H1 (cell line): ENCODE data around the gene DENND1A.

Experiments
- CTCF ChIP-seq, 3 experiments: IDR thresholded peaks; 1 replicate in 2 of 3; 2 replicates in 1 of 3; pipeline versions ENCODE4 v1.5.1 to v1.6.1; 2011; ENCODE audit warnings: low read length in 3 of 3, mild to moderate bottlenecking in 3 of 3, inconsistent platforms in 2 of 3, low read depth in 1 of 3, moderate library complexity in 1 of 3; ENCODE audit not compliant: insufficient read depth in 1 of 3; ENCODE audit errors: control extremely low read depth in 1 of 3
- EP300 ChIP-seq, 2 experiments: IDR thresholded peaks; 1 replicate in 1 of 2; 2 replicates in 1 of 2; pipeline ENCODE4 v1.6.1; 2011 to 2012; ENCODE audit warnings: low read depth in 2 of 2, low read length in 2 of 2, mild to moderate bottlenecking in 2 of 2, borderline replicate concordance in 1 of 2, inconsistent platforms in 1 of 2, moderate library complexity in 1 of 2
- POLR2A ChIP-seq, 2 experiments: IDR thresholded peaks; 1 replicate in 1 of 2; 2 replicates in 1 of 2; pipeline ENCODE4 v1.6.1; 2011; ENCODE audit warnings: low read depth in 2 of 2, low read length in 2 of 2, mild to moderate bottlenecking in 2 of 2; ENCODE audit errors: control extremely low read depth in 1 of 2
- RNF2 ChIP-seq: fragments of 200-900, 300-1000 bp; sonication (generic); IDR thresholded peaks from 2 replicates; pipeline ENCODE4 v1.7.1; 2016; ENCODE audit warnings: borderline replicate concordance, low read depth, mild to moderate bottlenecking, antibody characterized with exemption, low read length; ENCODE audit not compliant: poor library complexity, severe bottlenecking; ENCODE audit errors: missing control alignments
- SP2 ChIP-seq: IDR thresholded peaks from 2 replicates; pipeline ENCODE4 v1.6.1; 2012; ENCODE audit warnings: mild to moderate bottlenecking, low read length, inconsistent platforms

- TF ChIP-seq CTCF (IDR thresholded peaks at IDR 0.05; ENCODE audit: control extremely low read depth in 1 of 3, insufficient read depth in 1 of 3, low read depth in 1 of 3, low read length in 3 of 3) (no peak), SP2 (no peak), EP300 (IDR thresholded peaks at IDR 0.05; ENCODE audit: borderline replicate concordance in 1 of 2, low read depth in 2 of 2, low read length in 2 of 2) (no peak), POLR2A (IDR thresholded peaks at IDR 0.05; ENCODE audit: control extremely low read depth in 1 of 2, low read depth in 2 of 2, low read length in 2 of 2) (no peak), RNF2 (no peak)
Measured at GRCh38 chr9:123684393-123685149, 245.4 kb downstream of the DENND1A start.
